Caco-2 (cell line): Measurements from ENCODE around the gene EXOC1L. TPM values are rescaled to one million over a fixed set of nuclear protein-coding genes. Genes with fewer than 3 reads are reported as not detected.

Source experiments
- BruUV-seq: library from RNA; stranded (reverse); fragments of 400-500 nt; replicated peaks from 2 replicates; lab custom pipeline; 2021; lab: Mats Ljungman, UMichigan
- CTCF ChIA-PET: fragments of 300-600 bp; sonication (Branson Sonifier 250); formaldehyde crosslinking; loops from one replicate; lab custom pipeline; 2022; ENCODE audit warnings: antibody characterized with exemption; lab: Charles Lee
- POLR2A ChIA-PET: fragments of 300-600 bp; sonication (Branson Sonifier 250); formaldehyde crosslinking; loops from one replicate; lab custom pipeline; 2022; ENCODE audit warnings: antibody characterized with exemption; lab: Charles Lee
- DNase-seq, 2 experiments: peaks; one replicate each; pipeline versions ENCODE4 v3.0.0 to v3.0.0-alpha.2; 2020 to 2022
- H3K27me3 ChIP-seq: replicated peaks from 2 replicates; pipeline ENCODE4 v1.6.0; 2011; ENCODE audit warnings: low read length; ENCODE audit not compliant: control insufficient read depth, insufficient read depth
- H3K36me3 ChIP-seq: 2 replicates; pipeline ENCODE4 v1.5.1; 2011; ENCODE audit warnings: low read length; ENCODE audit not compliant: control insufficient read depth, insufficient read depth
- H3K4me1 ChIP-seq: fragments of 250-450 bp; sonication (Bioruptor Pico); 2 replicates; pipeline ENCODE4 v1.5.1; 2020; ENCODE audit warnings: mild to moderate bottlenecking
- H3K4me3 ChIP-seq: 2 replicates; pipeline ENCODE4 v1.5.1; 2011; ENCODE audit warnings: low read depth, mild to moderate bottlenecking, control low read depth, low read length
- H3K9me3 ChIP-seq: fragments of 250-450 bp; sonication (Bioruptor Pico); 2 replicates; pipeline ENCODE4 v1.5.1; 2020; ENCODE audit warnings: mild to moderate bottlenecking, moderate library complexity
- H3K27ac Mint-ChIP-seq: one replicate; pipeline ENCODE4 v1.8.0; 2022; ENCODE audit warnings: mixed read lengths; ENCODE audit not compliant: unreplicated experiment
- H3K27me3 Mint-ChIP-seq: one replicate; pipeline ENCODE4 v1.8.0; 2022; ENCODE audit warnings: mixed read lengths; ENCODE audit not compliant: insufficient read depth, unreplicated experiment
- H3K36me3 Mint-ChIP-seq: one replicate; pipeline ENCODE4 v1.8.0; 2022; ENCODE audit warnings: mild to moderate bottlenecking, mixed read lengths; ENCODE audit not compliant: insufficient read depth, unreplicated experiment
- H3K4me1 Mint-ChIP-seq: one replicate; pipeline ENCODE4 v1.8.0; 2022; ENCODE audit warnings: low read depth, mixed read lengths; ENCODE audit not compliant: unreplicated experiment
- H3K4me3 Mint-ChIP-seq: one replicate; pipeline ENCODE4 v1.8.0; 2022; ENCODE audit warnings: mild to moderate bottlenecking, moderate library complexity, mixed read lengths; ENCODE audit not compliant: unreplicated experiment
- H3K9me3 Mint-ChIP-seq: one replicate; pipeline ENCODE4 v1.8.0; 2022; ENCODE audit warnings: mixed read lengths; ENCODE audit not compliant: unreplicated experiment
- CTCF ChIP-seq, 2 experiments: fragments of 200-600 bp in 1 of 2; IDR thresholded peaks; 1 replicate in 1 of 2; 2 replicates in 1 of 2; pipeline versions ENCODE4 v1.5.1 to v1.8.0; 2011 to 2022; ENCODE audit warnings: antibody characterized with exemption in 1 of 2, control low read depth in 1 of 2, inconsistent platforms in 1 of 2, low read depth in 1 of 2, low read length in 1 of 2, mild to moderate bottlenecking in 1 of 2, moderate library complexity in 1 of 2; ENCODE audit not compliant: insufficient read depth in 1 of 2, severe bottlenecking in 1 of 2, unreplicated experiment in 1 of 2
- intact Hi-C: fragments of 100-400 bp; cut with micrococcal nuclease; formaldehyde crosslinking; loops from one replicate; pipeline ENCODE4 v1.10.0; 2022; ENCODE audit not compliant: unreplicated experiment
- total RNA-seq: library from RNA; stranded (reverse); gene quantifications from 2 replicates; pipeline ENCODE4 v1.2.3, GENCODE V29; 2022

Gene EXOC1L
- total RNA-seq, 1 experiment from 2014 or later = not detected

GRCh38 chr4:55791666-55792065 lies 27.9 kb upstream of the EXOC1L start:
- no peak for DNase-seq
- no peak overlapping the region for H3K27ac Mint-ChIP-seq
- no peaks in the 10 kb centered on the region for H3K36me3 Mint-ChIP-seq
- Histone ChIP-seq H3K9me3 (no peaks in the 10 kb centered on the region), H3K27me3 (no peaks in the 10 kb centered on the region), H3K4me3 (no peak overlapping the region), H3K36me3 (no peaks in the 10 kb centered on the region), H3K4me1 (0 out of 2 replicates have a peak, but pooled peaks cover 3% of the 10 kb centered on the region)
- H3K4me1 Mint-ChIP-seq = no peaks in the 10 kb centered on the region
- H3K27me3 Mint-ChIP-seq = peaks cover 12% of the 10 kb centered on the region
- no peak overlapping the region for H3K4me3 Mint-ChIP-seq
- ChIA-PET CTCF (interaction anchor here (1.1 kb wide), 1 partner anchor 12 kb away, joined by 3 read pairs; no protein-coding TSS in a partner anchor), POLR2A (no interaction called here)
- no peaks in the 10 kb centered on the region for H3K9me3 Mint-ChIP-seq
- no peak for TF ChIP-seq CTCF (IDR thresholded peaks at IDR 0.05; ENCODE audit: insufficient read depth in 1 of 2, low read depth in 1 of 2, low read length in 1 of 2, severe bottlenecking in 1 of 2, unreplicated experiment in 1 of 2)
- intact Hi-C loops = no loop called here
- BruUV-seq = no TSS peak

GRCh38 chr4:55793479-55793878 lies 26.1 kb upstream of the EXOC1L start:
- Mint-ChIP-seq H3K36me3 (no peaks in the 10 kb centered on the region), H3K27me3 (peaks cover 13% of the 10 kb centered on the region), H3K9me3 (no peaks in the 10 kb centered on the region), H3K4me1 (no peaks in the 10 kb centered on the region), H3K4me3 (no peak overlapping the region), H3K27ac (no peak overlapping the region)
- ChIA-PET CTCF (no interaction called here), POLR2A (no interaction called here)
- H3K4me3 ChIP-seq = no peak overlapping the region
- BruUV-seq = no TSS peak
- H3K4me1 ChIP-seq = 0 out of 2 replicates have a peak, but pooled peaks cover 3% of the 10 kb centered on the region
- no peak for TF ChIP-seq CTCF (IDR thresholded peaks at IDR 0.05; ENCODE audit: insufficient read depth in 1 of 2, low read depth in 1 of 2, low read length in 1 of 2, severe bottlenecking in 1 of 2, unreplicated experiment in 1 of 2)
- no peaks in the 10 kb centered on the region for H3K9me3 ChIP-seq
- no peak for DNase-seq
- intact Hi-C loops = no loop called here
- no peaks in the 10 kb centered on the region for H3K27me3 ChIP-seq
- H3K36me3 ChIP-seq = no peaks in the 10 kb centered on the region

- Histone ChIP-seq H3K4me3 (no peak overlapping the region), H3K36me3 (no peaks in the 10 kb centered on the region), H3K9me3 (no peaks in the 10 kb centered on the region), H3K4me1 (0 out of 2 replicates have a peak, but pooled peaks cover 3% of the 10 kb centered on the region), H3K27me3 (no peaks in the 10 kb centered on the region)
- TF ChIP-seq CTCF (IDR thresholded peaks at IDR 0.05; ENCODE audit: insufficient read depth in 1 of 2, low read depth in 1 of 2, low read length in 1 of 2, severe bottlenecking in 1 of 2, unreplicated experiment in 1 of 2) = no peak
- no peak overlapping the region for H3K27ac Mint-ChIP-seq
- H3K4me3 Mint-ChIP-seq = no peak overlapping the region
- peaks cover 11% of the 10 kb centered on the region for H3K27me3 Mint-ChIP-seq
- no peaks in the 10 kb centered on the region for H3K4me1 Mint-ChIP-seq
- CTCF ChIA-PET = no interaction called here
- intact Hi-C loops = no loop called here
- no peak for DNase-seq
- BruUV-seq = no TSS peak
- no peaks in the 10 kb centered on the region for H3K9me3 Mint-ChIP-seq
- no peaks in the 10 kb centered on the region for H3K36me3 Mint-ChIP-seq
- POLR2A ChIA-PET = no interaction called here
Observed at GRCh38 chr4:55794053-55794452, 25.5 kb upstream of the EXOC1L start.
